Right renal cortex interstitium (tissue), 3 donors: ENCODE measurements around the gene SSPN. TPM values are rescaled to one million over a fixed set of nuclear protein-coding genes. Genes with fewer than 3 reads are reported as not detected.

Experiments
- DNase-seq, 3 donors: peaks; one replicate each; pipeline ENCODE4 v3.0.0-alpha.2; 2013; ENCODE audit warnings: low read depth in 3 of 3, low spot score in 2 of 3
- polyA plus RNA-seq, 3 donors: library from polyadenylated mRNA; unstranded; fragments of 120-200 nt; gene quantifications; one replicate each; pipeline ENCODE4 v1.2.1, GENCODE V29; 2013; ENCODE audit not compliant: insufficient read length in 3 of 3

Gene SSPN
- polyA plus RNA-seq, 3 donors: 12.6 to 15.3 (median 13.6) TPM

DNA sequence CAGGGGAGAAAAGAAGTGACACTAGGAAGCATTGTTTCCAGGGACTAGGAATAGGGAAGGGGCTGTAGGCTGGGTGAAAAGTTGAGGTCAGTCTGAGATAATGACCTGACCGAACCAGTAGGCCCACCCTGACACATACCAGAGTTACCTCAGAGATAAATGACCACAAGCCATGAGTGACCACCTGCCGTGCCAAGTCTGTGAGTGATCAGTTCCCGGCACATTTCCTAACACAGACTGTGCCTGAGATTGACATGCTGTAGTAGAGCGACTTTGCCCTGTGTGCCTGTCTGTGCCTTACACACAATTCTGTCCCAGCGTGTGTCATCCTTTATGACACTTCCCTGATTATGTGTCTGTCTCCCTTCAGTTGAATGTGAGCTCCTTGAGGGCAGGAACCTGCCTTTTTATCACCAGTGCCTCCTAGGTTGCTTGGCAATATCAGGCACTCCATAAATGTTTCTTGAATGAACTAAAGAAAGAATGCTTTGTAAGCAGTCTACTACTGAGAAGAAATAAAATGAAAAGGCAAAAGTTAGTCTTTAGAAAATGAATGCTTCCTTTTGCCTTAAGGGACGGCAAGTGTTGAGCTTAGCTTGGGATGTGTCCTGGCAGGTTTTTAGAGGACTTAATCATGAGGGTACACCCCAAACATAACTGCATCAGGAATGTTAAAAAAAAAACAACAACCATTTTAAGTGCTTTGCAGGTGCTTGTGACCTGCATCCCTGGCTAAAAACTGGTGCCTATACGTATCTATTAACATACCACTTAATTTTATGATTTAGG lies 9.6 kb upstream of the SSPN start:
- DNase-seq: no peak

DNA sequence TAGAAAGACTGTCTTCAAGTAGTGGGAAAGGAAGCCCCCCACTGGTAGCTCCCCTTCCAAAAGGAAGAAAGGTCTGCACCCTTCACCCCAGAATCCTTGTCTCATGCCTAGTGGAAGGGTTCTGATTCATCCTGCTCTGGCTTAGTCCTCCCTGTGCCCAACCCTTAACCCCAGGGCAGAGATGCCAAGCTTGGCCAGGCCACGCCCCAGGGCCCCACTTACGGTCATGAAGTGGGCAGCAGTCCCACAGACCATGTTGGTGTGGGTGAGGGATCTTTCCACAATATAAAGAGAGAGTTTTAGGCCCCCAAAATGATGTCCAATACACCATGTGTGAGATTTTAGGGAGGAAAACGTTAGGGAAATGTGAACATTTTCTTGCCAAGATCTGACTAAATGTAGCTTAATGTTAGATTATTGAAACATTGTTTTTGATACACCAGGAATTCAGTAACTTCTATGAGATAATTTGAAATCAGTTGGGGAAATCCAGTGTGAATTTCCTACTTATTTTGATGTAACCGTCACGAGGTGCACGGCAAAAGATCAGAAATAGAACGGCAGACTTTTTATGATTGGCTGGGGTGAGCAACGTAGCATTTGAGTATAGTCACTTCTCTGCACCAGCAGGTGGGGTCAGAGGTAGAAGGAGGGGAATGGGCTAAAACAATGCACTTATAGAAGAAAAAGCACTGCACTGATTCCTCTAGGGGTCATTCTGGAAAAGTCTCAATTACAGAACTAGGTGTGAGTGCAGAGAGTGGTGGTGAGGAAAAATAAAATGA lies 8.2 kb upstream of the SSPN start:
- no peak for DNase-seq

DNA sequence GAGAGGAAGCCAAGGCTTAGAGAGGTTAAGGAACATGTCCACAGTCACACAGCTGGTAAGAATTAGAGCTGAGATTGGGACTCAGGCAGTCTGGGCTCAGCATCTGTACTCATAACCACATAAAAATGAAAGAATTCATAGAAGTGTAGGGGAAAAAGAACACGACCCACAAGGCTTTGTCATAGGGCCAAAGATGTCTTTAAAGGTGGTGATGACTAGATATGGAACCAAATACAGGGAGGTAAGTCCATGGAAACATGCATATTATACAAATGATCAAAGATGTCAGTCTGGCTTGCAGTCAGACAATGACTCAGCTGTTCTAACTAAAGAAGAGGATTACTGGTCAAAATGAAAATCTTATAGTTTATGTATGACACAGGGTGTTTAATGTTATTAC lies 7.2 kb upstream of the SSPN start:
- no peak for DNase-seq

DNA sequence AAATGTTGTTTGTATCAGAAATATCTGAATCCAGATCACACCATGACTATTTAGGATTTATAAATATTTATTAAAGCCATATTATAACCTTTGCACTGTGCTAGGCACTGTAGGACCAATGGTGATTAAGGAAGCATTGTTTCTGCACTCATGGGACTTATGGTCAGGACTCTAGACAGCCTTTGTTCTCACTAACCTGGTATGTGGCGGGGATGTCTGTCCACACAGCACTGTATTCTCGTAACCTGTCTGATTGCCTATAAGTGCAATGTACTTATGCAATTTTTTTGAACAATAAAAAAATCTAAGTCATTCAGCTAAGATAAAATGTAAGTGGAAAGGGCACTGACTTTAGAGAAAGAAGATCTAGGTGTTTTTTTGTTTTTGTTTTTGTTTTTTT lies 6.7 kb upstream of the SSPN start:
- DNase-seq: no peak

DNA sequence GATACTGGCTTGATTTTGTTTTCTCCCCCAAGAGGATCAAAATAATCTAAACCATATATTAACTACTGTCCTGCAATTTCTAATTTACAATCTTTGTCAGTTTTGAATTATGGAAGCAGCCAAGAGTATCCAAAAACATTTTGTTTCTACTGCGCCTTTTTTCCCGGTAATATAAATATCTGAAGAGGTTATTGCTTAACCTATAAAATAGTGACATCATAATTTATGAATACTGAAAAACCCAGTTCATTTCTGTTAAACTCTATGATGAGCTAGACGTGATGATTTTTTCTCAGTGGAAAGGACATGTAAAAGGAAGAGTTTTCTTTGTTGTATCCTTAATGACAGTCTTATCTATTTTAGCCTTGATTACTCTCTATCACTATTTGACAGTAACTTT lies 3.2 kb upstream of the SSPN start:
- DNase-seq: no peak

DNA sequence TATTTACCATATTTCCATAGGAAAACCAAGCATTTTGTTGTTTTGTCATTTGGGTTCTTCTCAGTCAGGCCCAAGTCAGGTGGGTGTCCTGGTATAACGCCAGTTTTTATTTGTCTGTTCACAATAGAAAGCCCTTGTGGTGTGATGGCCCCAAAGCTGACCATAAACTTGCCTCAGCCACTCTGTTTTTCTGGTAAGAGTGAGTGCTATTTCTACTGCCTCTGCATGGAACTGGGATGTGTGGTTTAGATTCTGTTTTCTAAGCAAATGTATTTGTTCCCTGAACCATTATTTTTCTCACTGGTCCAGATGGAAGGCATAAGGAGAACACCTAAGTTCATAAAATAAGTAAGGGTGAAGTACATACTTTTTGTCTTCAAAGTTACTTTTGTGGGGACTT lies 1.8 kb upstream of the SSPN start:
- DNase-seq: no peak

DNA sequence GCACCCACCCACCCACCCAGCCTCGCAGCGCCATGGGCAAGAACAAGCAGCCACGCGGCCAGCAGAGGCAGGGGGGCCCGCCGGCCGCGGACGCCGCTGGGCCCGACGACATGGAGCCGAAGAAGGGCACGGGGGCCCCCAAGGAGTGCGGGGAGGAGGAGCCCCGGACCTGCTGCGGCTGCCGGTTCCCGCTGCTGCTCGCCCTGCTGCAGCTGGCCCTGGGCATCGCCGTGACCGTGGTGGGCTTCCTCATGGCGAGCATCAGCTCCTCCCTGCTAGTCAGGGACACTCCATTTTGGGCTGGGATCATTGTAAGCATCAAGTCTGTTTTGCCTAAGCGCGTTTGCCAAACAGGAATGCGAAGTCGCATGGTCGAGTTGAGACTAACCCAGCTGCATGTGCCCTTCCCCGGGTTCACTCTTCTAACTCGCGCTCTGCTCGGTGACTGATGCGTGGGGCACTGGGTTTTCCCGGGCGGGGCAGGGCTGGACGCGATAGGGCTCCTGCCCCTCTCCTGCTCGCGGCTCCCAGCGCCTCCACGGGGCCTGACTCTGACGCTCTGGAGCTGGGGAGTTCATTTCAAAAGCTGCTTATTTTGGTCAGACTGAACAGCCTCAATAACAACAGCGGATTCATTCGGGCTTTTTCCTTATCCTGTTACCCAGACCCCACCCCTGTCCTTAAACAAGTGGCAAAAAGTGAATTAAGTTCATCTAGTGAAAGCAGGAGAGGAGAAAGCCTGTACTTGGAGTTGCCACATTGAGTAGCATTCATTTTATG lies 458 bp downstream of the SSPN start:
- peak in 2 of 3 donors; percentile 44 to 52 for DNase-seq

DNA sequence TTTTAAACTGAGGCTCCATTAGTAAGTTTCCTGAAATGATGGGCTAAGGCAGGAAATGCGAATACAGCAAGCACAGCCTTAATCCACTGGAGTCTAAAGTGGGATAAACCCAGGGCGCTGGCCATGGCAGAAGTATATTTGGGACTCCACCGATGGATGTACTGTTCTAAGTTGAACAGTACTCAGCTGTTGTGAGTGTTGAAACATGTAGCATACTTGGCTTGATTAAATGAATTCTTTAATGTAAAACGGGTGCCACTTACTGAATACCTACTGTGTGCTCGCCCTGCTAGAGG lies 996 bp downstream of the SSPN start:
- no peak for DNase-seq

DNA sequence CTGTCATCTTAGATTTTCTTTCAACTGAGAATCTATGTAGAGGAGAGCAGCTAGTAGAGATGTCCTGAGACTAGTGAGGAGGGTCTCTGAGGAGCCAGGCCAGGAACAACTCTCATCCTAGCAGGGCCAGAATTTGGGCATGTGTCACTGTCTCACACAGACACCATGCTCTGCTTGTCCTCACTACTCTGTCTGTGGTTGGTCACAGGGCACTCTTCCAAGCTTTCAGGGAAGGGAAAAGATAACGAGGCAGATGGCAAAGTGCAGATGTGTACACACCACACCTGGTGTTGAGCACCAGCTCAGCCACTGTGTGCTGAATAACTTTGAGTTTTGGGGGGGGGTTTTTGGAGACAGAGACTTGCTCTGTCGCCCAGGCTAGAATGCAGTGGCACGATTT lies 2.5 kb downstream of the SSPN start:
- DNase-seq: no peak

DNA sequence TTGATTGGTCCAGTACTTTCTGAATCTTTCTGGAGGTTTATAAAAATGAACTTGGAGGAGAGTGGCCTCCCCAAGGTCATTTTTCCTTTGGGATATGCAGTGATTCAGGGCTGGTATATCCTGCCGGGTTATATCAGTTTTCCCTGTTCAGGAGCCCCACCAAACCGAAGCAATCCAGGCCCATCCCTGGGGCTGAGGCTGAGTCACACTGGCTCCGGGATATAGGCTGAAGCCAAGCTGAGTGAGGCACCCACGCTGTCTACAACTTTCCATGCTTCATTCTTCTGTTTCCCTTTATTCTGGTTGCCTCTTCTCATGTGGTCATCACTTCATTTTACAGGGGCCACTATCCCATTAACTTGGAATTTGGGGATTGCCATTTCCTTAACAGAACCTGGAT lies 3.4 kb downstream of the SSPN start:
- no peak for DNase-seq

DNA sequence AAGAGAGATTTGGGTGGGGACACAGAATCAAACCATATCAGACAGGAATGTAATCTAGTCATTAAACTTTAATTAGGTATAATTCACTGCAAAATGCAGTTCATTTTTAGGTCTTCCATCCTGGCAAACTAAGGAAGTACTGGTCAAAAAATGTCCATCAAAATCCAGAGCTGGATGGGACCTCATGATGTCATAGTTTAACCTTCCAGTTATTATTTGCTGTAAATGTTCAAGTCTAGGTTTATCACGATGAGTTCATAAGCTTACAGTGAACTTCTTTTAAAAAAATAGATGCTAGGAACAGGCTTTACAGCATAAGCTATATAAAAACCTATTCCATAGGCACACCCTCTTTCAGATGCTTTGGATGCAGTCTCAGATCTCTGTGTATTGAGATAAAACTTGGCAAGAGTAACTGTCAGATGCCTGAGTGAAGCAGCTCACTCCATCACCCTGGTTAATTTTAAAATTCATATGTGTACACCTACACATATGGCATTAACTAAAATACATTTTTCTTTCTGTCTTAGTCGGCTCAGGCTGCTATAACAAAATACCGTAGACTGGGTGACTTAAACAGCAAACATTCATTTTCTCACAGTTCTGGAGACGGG lies 7.9 kb downstream of the SSPN start:
- DNase-seq: no peak

DNA sequence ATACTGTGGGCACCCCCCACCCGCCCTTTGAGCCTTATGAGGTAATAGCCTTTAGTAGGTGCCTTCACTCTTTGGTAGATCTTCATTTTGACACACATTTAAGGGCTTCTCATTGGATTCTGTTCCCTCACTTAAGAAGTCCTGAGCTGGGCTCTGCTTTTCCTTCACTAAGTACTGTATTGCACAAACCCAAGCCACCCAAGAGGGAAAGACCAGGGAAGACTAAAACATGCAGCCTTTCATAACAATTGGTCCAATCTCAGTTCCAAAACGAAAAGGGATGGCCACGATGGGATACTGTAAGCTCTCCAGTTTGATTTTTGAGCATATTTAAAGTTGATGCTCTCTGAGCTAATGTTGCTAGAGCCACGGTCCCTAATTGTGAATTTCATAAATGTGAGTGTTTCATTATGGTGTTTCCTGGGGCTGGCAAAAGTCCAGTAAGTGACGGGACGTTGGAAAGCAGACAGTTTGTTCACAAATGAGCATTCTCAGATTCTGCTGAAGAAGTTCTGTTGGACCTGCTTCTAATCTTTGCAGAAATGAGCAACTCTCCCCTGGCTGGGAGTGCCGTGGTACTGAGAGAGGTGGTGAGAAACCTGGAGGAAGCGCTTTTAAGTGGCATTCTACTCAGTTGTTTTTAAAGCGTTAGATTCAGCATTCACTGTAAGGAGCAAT lies 9.4 kb downstream of the SSPN start:
- no peak for DNase-seq

DNA sequence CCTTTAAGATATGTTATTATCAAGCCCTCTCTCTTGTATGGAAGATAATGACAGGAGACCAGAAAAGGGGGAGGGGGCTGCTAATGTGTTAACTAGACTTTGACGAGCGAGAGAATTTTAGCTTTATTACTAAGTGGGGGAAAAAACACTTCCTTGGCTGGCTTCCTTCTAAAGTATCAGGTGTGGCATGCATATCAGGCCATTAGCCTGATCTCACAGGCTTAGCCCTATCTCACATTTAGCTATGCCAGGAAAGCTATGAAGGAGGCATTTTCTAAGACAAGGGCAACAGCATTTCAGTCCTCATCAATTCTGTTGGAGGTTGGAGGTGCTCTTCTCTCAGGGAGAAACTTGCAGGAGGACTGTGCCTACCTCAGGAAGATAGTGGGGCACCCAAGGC lies 9.9 kb downstream of the SSPN start:
- DNase-seq: no peak

DNA sequence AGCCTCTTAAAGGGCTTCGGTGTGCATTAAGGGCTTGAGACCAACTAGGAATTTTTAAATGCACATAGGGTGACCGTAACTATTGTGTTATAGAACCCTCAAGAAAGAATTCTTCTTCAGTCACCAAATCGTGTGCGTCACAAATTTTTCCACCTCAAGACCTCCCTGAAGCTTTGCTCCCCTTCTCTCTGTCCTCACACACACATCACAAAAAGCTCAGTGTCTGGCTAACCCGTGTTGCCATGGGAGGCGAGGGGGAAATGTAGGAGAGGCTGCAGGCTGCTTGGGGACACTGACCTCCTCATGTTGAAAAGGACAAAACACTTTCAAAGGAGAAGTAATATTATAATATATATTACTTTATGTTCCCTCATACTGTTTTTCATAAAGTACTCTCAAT lies 10.6 kb downstream of the SSPN start:
- DNase-seq: no peak

DNA sequence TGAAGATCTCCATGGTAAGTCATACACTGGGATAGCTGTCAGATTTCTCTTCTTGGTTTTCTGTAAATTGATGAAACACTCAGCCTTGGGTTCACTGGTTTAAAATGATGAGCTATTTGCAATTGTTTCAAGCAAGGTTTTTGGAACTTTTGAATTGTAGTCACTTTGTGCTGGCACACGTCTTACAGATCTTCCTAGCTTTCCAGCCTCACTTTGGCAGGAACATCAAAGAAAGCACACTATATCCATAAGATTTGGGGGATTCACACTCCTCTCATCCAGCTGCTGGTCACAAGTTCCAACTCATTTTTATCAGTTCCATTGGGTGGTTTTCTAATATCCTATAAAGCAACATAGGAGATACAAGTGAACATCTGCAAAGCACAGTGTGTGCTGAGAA lies 16.0 kb downstream of the SSPN start:
- no peak for DNase-seq

DNA sequence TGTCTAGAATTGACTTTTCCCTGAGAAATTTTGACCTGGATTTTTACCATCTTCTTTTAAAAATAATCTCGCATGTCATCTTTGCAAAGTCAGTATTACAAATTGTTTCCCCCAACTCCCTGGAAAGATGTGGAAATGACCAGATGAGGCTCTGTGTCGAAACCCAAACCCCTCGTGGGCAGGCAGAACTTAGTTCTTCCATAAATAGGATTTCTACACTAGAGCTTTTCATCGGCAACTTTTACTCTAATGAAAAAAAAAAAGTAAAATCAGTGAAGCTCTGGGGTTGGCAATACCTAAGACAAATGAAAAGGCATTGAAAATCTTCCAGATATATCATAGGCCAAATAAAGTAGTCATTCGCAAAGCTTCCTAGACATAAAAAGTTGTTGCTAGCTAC lies 17.0 kb downstream of the SSPN start:
- DNase-seq: no peak

DNA sequence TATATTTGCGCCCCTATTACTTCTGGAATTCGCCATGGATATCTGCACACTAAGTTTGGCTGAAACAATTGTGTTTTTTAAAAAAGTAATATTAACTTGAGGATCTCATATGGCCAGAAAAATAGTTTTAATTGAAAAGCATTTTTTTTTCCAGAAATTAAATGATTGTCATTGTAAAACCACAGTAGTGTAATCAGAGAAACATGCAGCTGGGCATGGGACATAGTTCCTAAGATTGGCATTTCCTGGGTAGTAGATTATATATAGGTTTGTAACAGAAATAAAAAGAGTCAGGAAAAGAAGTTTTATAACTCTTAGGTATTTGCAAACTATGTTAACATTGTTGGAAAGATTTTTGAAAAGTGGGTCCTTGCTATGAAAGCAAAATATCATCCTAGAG lies 17.6 kb downstream of the SSPN start:
- DNase-seq: no peak

DNA sequence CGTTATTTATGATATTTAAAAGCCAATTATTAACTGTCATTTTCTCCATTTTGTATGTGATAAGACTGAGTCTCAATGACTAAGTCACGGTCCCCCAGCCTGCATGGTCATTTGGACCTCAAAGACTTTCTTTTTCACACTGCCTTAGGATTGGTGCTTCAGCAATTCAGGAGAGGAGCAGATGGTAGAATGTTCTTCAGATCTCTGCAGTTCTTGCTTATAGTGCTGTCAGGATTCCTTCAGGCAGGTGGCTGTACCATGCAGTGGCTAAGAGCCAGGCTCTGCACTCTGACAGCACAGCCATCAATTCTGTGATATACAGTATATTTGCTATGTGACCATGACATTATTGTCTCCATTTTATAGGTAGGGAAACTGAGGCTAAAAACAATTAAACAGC lies 18.7 kb downstream of the SSPN start:
- no peak for DNase-seq

DNA sequence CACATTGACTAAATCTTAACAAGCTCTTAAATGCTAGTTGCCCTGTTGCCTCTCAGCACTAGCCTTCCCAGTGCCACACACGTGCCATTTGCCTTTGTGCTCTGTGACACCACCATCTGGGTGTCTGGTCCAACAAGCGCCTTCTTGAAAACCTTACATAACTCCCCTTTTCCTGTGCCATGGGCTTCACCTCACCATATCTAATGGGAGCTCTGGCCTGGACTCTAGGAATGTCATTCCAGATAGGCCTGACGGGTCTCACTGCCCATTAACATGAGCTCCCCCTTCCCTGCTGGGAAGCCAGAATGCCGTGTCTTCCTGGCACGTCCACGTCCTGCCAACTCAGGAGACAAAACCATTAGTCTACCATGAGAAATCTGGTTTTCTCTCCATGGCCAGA lies 24.4 kb downstream of the SSPN start:
- DNase-seq: no peak

DNA sequence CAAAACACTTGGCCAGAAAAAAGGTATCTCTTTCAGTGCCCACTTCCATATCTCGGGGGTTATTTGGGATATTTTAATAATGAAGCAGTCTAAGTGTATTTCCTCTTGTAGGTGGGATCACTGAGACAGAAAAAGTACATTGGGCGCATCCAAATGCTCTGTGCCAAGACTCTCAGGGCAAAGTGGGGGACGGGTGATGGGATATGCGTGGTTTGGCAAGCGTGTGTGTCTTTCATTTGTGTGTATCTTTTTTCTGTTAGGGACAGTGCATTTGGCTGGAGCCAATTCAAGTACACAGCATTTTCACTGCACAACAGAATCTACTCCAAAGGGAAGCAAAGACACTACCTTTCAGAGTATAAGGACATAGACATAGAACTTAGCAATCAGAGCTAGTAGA lies 29.3 kb downstream of the SSPN start:
- DNase-seq: no peak

DNA sequence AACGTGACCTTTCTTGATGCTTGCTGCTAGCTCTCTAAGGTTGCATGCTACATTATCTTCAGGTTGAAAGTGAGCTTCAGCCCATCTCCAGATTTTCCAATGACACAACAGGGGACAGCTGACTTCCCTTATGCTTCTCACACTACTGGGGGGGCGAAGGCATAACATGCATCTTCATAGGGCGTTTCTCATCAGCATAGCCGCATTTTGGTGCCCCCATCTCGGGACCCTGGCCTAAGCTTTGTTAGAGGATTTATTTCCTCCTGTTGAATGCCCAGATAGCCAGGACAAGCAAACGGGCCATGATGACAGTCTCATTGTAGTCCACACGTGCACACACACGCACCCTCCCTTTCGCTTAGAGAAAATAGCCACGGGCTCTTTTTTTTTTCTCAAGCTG lies 30.7 kb downstream of the SSPN start:
- DNase-seq: no peak
